ENCODE results near the gene CLRN2. TPM values are rescaled to one million over a fixed set of nuclear protein-coding genes. Genes with fewer than 3 reads are reported as not detected.
"Not testable (repeated sequence)": the region's sequence is repeated elsewhere in the genome, so short reads cannot be mapped to it uniquely, and the experiment has no call there.

CLRN2 gene
- total RNA-seq, 2 experiments from 2014 or later: not detected

GRCh38 chr4:17516980-17517379 lies 2.0 kb downstream of the CLRN2 start:
- Mint-ChIP-seq H3K4me1 (peaks cover 10% of the 10 kb centered on the region), H3K36me3 (no peaks in the 10 kb centered on the region), H3K27me3 (peaks cover 12% of the 10 kb centered on the region), H3K27ac (no peak overlapping the region), H3K9me3 (no peaks in the 10 kb centered on the region), H3K4me3 (no peak overlapping the region)
- no peak for DNase-seq

- no peaks in the 10 kb centered on the region for H3K9me3 Mint-ChIP-seq
- H3K27ac Mint-ChIP-seq: no peak overlapping the region
- H3K36me3 Mint-ChIP-seq: no peaks in the 10 kb centered on the region
- H3K27me3 Mint-ChIP-seq: peaks cover 12% of the 10 kb centered on the region
- H3K4me1 Mint-ChIP-seq: peaks cover 6% of the 10 kb centered on the region
- no peak for DNase-seq
- no peak overlapping the region for H3K4me3 Mint-ChIP-seq
These were observed 2.7 kb downstream of the CLRN2 start for GRCh38 chr4:17517664-17518063.

- no peaks in the 10 kb centered on the region for H3K4me1 Mint-ChIP-seq
- peaks cover 24% of the 10 kb centered on the region for H3K27me3 Mint-ChIP-seq
- no peaks in the 10 kb centered on the region for H3K36me3 Mint-ChIP-seq
- H3K27ac Mint-ChIP-seq: no peak overlapping the region
- DNase-seq: no peak
- no peaks in the 10 kb centered on the region for H3K9me3 Mint-ChIP-seq
- no peak overlapping the region for H3K4me3 Mint-ChIP-seq
These were observed 6.6 kb downstream of the CLRN2 start for GRCh38 chr4:17521595-17521994.

DNA sequence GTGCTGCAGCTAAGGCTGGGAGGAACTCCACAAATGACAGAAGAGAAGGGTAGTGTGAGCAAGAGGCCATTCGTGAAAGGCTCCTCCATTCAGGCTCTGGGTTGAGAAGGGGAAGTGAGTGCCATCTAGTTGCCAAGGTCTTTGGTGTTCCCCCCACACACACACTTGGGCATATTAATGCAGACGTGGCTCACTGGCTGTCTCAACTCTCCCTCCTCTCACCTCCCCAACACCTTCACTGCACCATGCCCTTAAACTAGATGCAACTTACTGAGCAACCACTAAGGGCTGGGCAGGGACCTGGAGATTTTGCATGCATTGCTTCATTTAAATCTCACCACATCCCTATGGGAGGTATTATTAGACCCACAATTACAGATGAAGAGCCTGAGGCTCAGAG lies 8.7 kb downstream of the CLRN2 start:
- Mint-ChIP-seq H3K27ac (no peak overlapping the region), H3K4me3 (no peak overlapping the region), H3K4me1 (no peaks in the 10 kb centered on the region), H3K27me3 (peaks cover 34% of the 10 kb centered on the region), H3K36me3 (no peaks in the 10 kb centered on the region), H3K9me3 (no peaks in the 10 kb centered on the region)
- no peak for DNase-seq

DNA sequence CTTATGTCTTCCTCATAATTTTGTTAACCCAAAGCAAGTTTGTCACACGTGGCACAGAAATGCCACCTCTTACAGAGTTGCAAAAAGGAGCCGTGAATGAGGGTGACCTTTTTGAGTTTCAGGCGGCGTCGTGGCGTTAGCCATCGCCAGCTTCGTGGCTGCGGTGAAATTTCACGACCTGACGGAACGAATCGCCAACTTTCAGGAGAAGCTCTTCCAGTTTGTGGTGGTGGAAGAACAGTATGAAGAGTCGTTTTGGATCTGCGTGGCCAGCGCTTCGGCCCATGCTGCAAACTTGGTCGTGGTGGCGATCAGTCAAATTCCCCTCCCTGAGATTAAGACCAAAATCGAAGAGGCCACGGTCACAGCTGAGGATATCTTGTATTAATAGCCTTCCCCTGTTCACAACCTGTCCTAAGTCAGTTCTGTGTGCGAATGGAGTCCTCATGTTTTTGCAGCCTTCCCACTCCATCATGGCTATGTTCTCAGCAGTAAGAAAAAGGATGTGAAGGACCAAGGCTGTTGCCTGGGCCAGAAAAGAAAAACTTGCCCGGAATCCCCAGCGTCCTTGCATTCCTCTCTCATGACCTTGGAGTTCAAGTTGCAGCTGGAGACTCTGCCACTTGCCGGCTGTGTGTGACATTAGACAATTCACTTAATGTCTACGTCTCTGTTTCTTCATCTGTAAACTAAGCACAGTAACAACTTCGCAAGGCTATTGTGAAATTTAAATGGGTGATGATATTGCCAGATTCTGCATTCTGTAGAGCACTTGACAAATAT lies 11.9 kb downstream of the CLRN2 start:
- H3K27ac Mint-ChIP-seq: no peak overlapping the region
- no peaks in the 10 kb centered on the region for H3K4me1 Mint-ChIP-seq
- H3K27me3 Mint-ChIP-seq: peaks cover 34% of the 10 kb centered on the region
- H3K4me3 Mint-ChIP-seq: no peak overlapping the region
- no peaks in the 10 kb centered on the region for H3K9me3 Mint-ChIP-seq
- no peaks in the 10 kb centered on the region for H3K36me3 Mint-ChIP-seq
- DNase-seq: no peak

DNA sequence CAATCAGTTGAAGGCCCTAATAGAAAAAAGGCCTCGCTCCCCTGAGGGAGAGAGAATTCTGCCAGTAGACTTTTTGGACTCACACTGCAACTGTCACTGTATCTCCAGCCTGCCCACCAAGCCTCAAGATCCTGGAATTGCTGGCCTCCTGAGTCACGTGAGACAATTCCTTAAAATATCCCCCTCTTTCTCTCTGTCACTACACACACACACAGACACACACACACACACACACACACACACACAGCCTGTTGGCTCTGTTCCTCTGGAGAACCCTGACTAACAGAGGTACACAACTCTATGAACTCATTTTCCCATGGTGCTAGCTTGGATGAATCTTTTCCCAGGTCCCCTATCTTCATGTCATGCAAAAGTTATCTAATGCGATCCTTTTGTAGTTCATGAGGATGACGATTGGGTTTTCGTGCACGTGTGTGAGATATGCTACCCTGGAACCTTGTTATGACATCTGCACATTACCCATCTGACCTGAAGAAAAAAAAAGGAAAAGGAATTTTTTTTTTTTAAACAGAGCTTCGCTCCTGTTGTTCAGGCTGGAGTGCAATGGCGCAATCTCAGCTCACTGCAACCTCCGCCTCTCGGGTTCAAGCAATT lies 13.7 kb downstream of the CLRN2 start:
- no peak overlapping the region for H3K27ac Mint-ChIP-seq
- H3K4me3 Mint-ChIP-seq: no peak overlapping the region
- H3K36me3 Mint-ChIP-seq: no peaks in the 10 kb centered on the region
- no peaks in the 10 kb centered on the region for H3K9me3 Mint-ChIP-seq
- no peak for DNase-seq
- peaks cover 30% of the 10 kb centered on the region for H3K27me3 Mint-ChIP-seq
- no peaks in the 10 kb centered on the region for H3K4me1 Mint-ChIP-seq

GRCh38 chr4:17531538-17532285 lies 16.7 kb downstream of the CLRN2 start:
- no peaks in the 10 kb centered on the region for H3K36me3 Mint-ChIP-seq
- no peak for DNase-seq
- H3K4me1 Mint-ChIP-seq: peaks cover 6% of the 10 kb centered on the region
- H3K4me3 Mint-ChIP-seq: no peak overlapping the region
- no peak overlapping the region for H3K27ac Mint-ChIP-seq
- no peaks in the 10 kb centered on the region for H3K9me3 Mint-ChIP-seq
- H3K27me3 Mint-ChIP-seq: peaks cover 24% of the 10 kb centered on the region

DNA sequence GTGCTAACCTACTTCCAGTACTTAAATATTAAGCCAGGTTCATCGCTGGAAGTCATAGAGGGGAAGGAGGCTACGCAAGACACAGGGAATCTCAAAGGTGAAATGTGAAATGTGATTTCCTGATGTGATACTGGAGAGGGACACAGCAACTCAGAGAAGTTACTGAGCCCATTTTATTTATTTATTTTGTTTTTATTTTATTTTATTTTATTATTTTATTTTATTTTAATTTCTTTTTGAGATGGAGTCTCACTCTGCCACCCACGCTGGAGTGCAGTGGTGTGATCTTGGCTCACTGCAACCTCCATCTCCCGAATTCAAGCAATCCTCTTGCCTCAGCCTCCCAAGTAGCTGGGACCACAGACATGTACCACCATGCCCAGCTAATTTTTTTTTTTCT lies 19.7 kb downstream of the CLRN2 start:
- no peaks in the 10 kb centered on the region for H3K36me3 Mint-ChIP-seq

GRCh38 chr4:17535242-17535641 lies 20.3 kb downstream of the CLRN2 start:
- no peak overlapping the region for H3K4me3 Mint-ChIP-seq
- no peaks in the 10 kb centered on the region for H3K9me3 Mint-ChIP-seq
- DNase-seq: no peak
- no peak overlapping the region for H3K27ac Mint-ChIP-seq
- H3K36me3 Mint-ChIP-seq: no peaks in the 10 kb centered on the region
- H3K4me1 Mint-ChIP-seq: peaks cover 6% of the 10 kb centered on the region
- peaks cover 14% of the 10 kb centered on the region for H3K27me3 Mint-ChIP-seq

More for the DNA sequence above, 19.7 kb downstream of the CLRN2 start:
- Mint-ChIP-seq H3K4me3 (no peak overlapping the region), H3K27ac (no peak overlapping the region), H3K9me3 (no peaks in the 10 kb centered on the region), H3K4me1 (peaks cover 6% of the 10 kb centered on the region), H3K27me3 (peaks cover 12% of the 10 kb centered on the region)
- no peak for DNase-seq

DNA sequence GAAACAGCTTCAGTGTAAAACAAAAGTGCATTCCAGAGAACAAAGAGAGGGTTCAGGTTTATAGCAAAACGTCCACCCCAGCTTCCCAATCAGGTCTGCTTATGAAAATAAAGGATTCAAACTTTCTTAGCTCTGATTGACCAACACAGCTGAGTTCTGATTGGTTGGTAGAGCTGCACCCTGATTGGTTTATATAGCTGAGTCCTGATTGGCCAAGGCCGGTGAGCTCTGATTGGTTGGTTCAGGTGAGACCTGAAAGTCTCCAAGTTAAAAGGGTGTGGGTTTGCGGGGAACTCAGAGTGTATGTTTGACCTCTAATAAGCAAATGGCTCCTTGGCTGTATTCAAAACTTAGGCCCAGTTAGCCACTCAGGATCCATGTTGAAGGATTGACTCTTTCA lies 20.9 kb downstream of the CLRN2 start:
- H3K27me3 Mint-ChIP-seq: peaks cover 16% of the 10 kb centered on the region
- no peaks in the 10 kb centered on the region for H3K36me3 Mint-ChIP-seq

DNA sequence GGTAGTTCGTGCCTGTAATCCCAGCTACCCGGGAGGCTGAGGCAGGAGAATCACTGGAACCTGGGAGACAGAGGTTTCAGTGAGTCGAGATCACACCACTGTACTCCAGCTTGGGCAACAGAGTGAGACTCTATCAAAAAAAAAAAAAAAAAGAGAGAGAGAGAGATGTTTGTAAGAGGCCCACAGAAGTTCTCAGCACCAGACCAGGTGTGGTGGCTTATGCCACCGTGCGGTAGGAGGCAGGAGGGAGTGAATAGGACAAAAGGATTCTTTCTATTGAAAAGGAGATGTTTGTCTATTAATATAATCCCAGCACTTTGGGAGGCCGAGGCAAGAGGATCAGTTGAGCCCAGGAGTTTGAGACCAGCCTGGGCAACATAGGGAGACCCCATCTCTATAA lies 22.1 kb downstream of the CLRN2 start:
- H3K9me3 Mint-ChIP-seq, H3K27ac Mint-ChIP-seq, DNase-seq, H3K4me3 Mint-ChIP-seq, H3K36me3 Mint-ChIP-seq, H3K4me1 Mint-ChIP-seq: not testable (repeated sequence)
- H3K27me3 Mint-ChIP-seq: peaks cover 13% of the 10 kb centered on the region

More for the DNA sequence above, 20.9 kb downstream of the CLRN2 start:
- Mint-ChIP-seq H3K27ac (no peak overlapping the region), H3K9me3 (no peaks in the 10 kb centered on the region), H3K4me3 (no peak overlapping the region), H3K4me1 (peaks cover 6% of the 10 kb centered on the region)
- no peak for DNase-seq

DNA sequence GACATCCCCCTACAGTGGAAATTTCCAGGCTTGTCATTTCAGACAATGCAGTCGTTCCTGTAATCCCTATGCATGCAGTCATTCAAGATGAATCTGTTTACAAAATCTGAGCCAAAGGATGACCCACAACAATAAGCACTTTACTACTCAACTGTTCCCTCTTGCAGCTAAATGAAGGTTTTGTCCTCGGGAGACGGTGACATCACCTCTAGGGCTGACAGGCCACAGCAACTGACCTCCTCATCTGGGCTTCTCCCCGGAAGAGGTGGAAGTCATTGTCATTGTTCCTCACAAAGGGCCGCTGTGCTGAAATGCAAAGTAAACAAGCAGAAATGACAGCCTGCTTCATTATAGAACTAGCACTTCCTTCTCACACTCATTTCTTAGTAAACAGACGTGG lies 29.2 kb downstream of the CLRN2 start:
- DNase-seq: no peak
- Mint-ChIP-seq H3K9me3 (no peaks in the 10 kb centered on the region), H3K27ac (no peak overlapping the region), H3K27me3 (peaks cover 20% of the 10 kb centered on the region), H3K4me1 (no peaks in the 10 kb centered on the region), H3K4me3 (no peak overlapping the region), H3K36me3 (no peaks in the 10 kb centered on the region)

- H3K4me1 Mint-ChIP-seq: no peaks in the 10 kb centered on the region
- no peak overlapping the region for H3K4me3 Mint-ChIP-seq
- H3K27me3 Mint-ChIP-seq: peaks cover 20% of the 10 kb centered on the region
- no peak for DNase-seq
- H3K27ac Mint-ChIP-seq: no peak overlapping the region
- no peaks in the 10 kb centered on the region for H3K36me3 Mint-ChIP-seq
- H3K9me3 Mint-ChIP-seq: no peaks in the 10 kb centered on the region
These were observed 29.9 kb downstream of the CLRN2 start for GRCh38 chr4:17544831-17545234.

GRCh38 chr4:17545374-17546140 lies 30.6 kb downstream of the CLRN2 start:
- Mint-ChIP-seq H3K27me3 (peaks cover 15% of the 10 kb centered on the region), H3K36me3 (no peaks in the 10 kb centered on the region), H3K9me3 (no peaks in the 10 kb centered on the region), H3K4me1 (no peaks in the 10 kb centered on the region), H3K27ac (no peak overlapping the region), H3K4me3 (no peak overlapping the region)
- no peak for DNase-seq

- Mint-ChIP-seq H3K36me3 (no peaks in the 10 kb centered on the region), H3K9me3 (no peaks in the 10 kb centered on the region), H3K4me1 (no peaks in the 10 kb centered on the region), H3K27ac (no peak overlapping the region), H3K27me3 (peaks cover 15% of the 10 kb centered on the region), H3K4me3 (no peak overlapping the region)
- DNase-seq: no peak
These were observed 31.3 kb downstream of the CLRN2 start for GRCh38 chr4:17546222-17546621.

Data from activated naive CD8-positive, alpha-beta T cell treated with anti-CD3 and anti-CD28 coated beads for 36 hours (primary cell).